ENCODE measurements around the gene RIMBP2.

RIMBP2 gene

DNA sequence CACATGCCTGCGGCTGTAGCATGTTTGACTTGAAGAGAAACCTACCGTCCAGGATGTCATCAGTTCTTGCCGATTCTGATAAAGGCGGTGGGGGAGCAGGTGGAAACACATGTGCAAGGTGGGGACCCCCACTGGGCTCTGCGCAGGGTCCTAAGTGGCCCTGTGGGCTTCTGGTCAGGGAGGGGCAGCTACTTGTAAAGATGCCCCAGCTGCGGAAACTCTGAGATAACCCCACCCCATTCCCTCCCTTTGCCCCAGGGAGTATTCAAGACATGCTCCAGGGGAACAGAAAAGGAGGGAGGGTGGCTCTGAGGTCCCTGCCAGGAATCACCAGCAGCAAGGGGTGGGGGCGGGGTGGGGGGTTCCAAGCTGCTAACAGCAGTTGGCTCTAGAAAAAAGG, 310.8 kb downstream of the RIMBP2 start:
- Histone ChIP-seq H3K27ac (ENCODE audit: low read length) (no peak overlapping the region), H3K4me2 (ENCODE audit: low read length) (no peak overlapping the region), H3K4me1 (ENCODE audit: low read length) (no peaks in the 10 kb centered on the region), H3K27me3 (ENCODE audit: low read depth, low read length) (no peaks in the 10 kb centered on the region), H4K20me1 (ENCODE audit: insufficient read depth, low read length) (no peaks in the 10 kb centered on the region), H3K4me3 (ENCODE audit: low read length) (no peak overlapping the region), H3K36me3 (replicated peaks; ENCODE audit: low read depth, low read length) (no peaks in the 10 kb centered on the region), H3K9me3 (ENCODE audit: insufficient read depth, low read length) (no peaks in the 10 kb centered on the region), H2AFZ (ENCODE audit: low read depth, low read length) (no peak overlapping the region), H3K79me2 (ENCODE audit: low read length) (no peaks in the 10 kb centered on the region), H3K9ac (ENCODE audit: low read length) (no peak overlapping the region)
- no peak for TF ChIP-seq EZH2phosphoT487 (IDR thresholded peaks at IDR 0.05; ENCODE audit: low read depth)
- TF ChIP-seq, protein P1, sequence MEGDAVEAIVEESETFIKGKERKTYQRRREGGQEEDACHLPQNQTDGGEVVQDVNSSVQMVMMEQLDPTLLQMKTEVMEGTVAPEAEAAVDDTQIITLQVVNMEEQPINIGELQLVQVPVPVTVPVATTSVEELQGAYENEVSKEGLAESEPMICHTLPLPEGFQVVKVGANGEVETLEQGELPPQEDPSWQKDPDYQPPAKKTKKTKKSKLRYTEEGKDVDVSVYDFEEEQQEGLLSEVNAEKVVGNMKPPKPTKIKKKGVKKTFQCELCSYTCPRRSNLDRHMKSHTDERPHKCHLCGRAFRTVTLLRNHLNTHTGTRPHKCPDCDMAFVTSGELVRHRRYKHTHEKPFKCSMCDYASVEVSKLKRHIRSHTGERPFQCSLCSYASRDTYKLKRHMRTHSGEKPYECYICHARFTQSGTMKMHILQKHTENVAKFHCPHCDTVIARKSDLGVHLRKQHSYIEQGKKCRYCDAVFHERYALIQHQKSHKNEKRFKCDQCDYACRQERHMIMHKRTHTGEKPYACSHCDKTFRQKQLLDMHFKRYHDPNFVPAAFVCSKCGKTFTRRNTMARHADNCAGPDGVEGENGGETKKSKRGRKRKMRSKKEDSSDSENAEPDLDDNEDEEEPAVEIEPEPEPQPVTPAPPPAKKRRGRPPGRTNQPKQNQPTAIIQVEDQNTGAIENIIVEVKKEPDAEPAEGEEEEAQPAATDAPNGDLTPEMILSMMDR (IDR thresholded peaks at IDR 0.05; ENCODE audit: low read depth, low read length): no peak

DNA sequence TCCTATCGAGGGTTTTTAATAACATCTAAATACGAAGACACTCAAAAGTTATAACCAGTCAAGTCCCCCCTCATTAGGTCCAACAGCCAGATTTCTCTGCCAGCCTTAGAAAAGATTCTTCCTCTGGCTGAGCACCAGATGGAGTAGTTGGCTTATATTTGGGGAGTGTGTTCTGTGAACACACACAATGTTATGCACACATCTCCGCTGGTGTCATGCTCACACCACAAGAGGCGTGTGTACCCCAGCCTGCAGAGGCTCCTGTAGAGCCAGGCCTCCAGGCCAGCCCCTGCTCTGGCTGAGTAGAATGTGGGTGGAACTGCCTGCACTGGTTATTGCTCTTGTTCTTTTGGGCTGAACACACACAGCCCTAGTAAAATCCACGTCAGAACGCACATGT, 314.4 kb downstream of the RIMBP2 start:
- Histone ChIP-seq H3K36me3 (replicated peaks; ENCODE audit: low read depth, low read length) (no peaks in the 10 kb centered on the region), H3K27ac (ENCODE audit: low read length) (no peak overlapping the region), H3K79me2 (ENCODE audit: low read length) (no peaks in the 10 kb centered on the region), H3K27me3 (ENCODE audit: low read depth, low read length) (no peaks in the 10 kb centered on the region), H3K4me3 (ENCODE audit: low read length) (no peak overlapping the region), H3K9me3 (ENCODE audit: insufficient read depth, low read length) (no peaks in the 10 kb centered on the region), H4K20me1 (ENCODE audit: insufficient read depth, low read length) (no peaks in the 10 kb centered on the region), H2AFZ (ENCODE audit: low read depth, low read length) (no peak overlapping the region), H3K4me1 (ENCODE audit: low read length) (no peaks in the 10 kb centered on the region), H3K4me2 (ENCODE audit: low read length) (no peak overlapping the region), H3K9ac (ENCODE audit: low read length) (no peak overlapping the region)
- TF ChIP-seq EZH2phosphoT487 (IDR thresholded peaks at IDR 0.05; ENCODE audit: low read depth): no peak
- TF ChIP-seq, protein P1 (IDR thresholded peaks at IDR 0.05; ENCODE audit: low read depth, low read length): no peak

DNA sequence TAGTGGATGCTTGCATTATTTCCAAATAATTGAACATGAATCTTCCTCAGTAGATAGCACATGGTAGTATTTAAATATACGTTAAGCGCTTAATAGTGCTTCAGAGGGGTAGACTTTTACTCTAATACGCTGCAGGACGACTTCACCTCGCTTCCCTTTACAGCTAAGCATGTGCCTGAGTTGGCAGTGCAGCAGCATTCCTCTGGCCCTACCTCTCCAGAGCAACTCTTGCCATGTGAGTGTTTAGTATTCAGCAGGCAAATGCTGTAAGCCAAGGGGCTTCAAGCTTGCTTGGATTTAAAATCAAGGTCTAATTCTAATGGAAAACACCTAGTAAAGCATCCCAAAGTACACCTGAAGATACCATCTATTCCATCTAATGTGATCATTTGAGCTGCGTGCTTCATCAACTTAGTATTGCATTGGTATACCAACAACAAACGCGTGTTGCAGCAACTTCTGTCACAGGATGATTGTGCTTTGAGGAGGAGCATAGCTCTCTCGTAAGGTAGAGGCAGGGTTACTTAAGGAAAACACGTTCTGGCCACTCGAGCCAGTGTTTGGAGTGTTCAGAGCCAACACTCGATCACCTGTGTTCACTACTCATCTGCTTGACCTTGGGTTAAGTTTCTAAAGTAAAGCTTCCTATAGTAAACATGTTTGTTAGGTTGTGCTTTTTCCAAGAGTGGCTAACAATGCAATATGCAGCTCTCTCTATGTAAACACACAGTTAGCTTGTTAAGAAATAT, 317.8 kb downstream of the RIMBP2 start:
- no peaks in the 10 kb centered on the region for H3K27me3 ChIP-seq (ENCODE audit: low read depth, low read length)
- H4K20me1 ChIP-seq (ENCODE audit: insufficient read depth, low read length): no peaks in the 10 kb centered on the region
- no peaks in the 10 kb centered on the region for H3K4me1 ChIP-seq (ENCODE audit: low read length)
- no peak overlapping the region for H2AFZ ChIP-seq (ENCODE audit: low read depth, low read length)
- H3K79me2 ChIP-seq (ENCODE audit: low read length): no peaks in the 10 kb centered on the region
- H3K9ac ChIP-seq (ENCODE audit: low read length): no peak overlapping the region
- no peaks in the 10 kb centered on the region for H3K9me3 ChIP-seq (ENCODE audit: insufficient read depth, low read length)
- H3K4me3 ChIP-seq (ENCODE audit: low read length): no peak overlapping the region
- no peak for TF ChIP-seq EZH2phosphoT487 (IDR thresholded peaks at IDR 0.05; ENCODE audit: low read depth)
- TF ChIP-seq, protein P1 (IDR thresholded peaks at IDR 0.05; ENCODE audit: low read depth, low read length): no peak
- H3K36me3 ChIP-seq (replicated peaks; ENCODE audit: low read depth, low read length): no peaks in the 10 kb centered on the region
- H3K4me2 ChIP-seq (ENCODE audit: low read length): no peak overlapping the region
- no peak overlapping the region for H3K27ac ChIP-seq (ENCODE audit: low read length)

DNA sequence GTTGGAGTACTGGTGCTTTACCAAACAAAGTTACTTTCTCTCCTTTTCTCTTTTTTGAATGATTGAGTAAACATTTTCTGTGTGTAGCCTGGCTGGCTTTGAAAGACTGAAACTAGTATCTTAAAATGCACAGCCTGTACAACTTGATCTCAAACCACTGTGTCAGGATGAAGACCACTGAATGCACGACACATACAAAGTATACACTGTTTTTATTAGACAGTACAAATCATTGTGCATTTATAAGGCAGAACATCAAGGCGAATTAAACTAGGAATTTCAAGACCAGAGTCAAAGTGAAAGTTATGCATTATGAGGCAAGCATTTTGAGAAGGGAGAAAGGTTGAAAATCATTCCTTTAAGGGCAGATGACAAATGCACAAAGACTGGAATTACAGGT, 319.4 kb downstream of the RIMBP2 start:
- Histone ChIP-seq H3K36me3 (replicated peaks; ENCODE audit: low read depth, low read length) (no peaks in the 10 kb centered on the region), H3K4me3 (ENCODE audit: low read length) (no peak overlapping the region), H4K20me1 (ENCODE audit: insufficient read depth, low read length) (no peaks in the 10 kb centered on the region), H3K4me1 (ENCODE audit: low read length) (no peaks in the 10 kb centered on the region), H3K9me3 (ENCODE audit: insufficient read depth, low read length) (no peaks in the 10 kb centered on the region), H3K9ac (ENCODE audit: low read length) (no peak overlapping the region), H3K4me2 (ENCODE audit: low read length) (no peak overlapping the region), H2AFZ (ENCODE audit: low read depth, low read length) (no peak overlapping the region), H3K27me3 (ENCODE audit: low read depth, low read length) (no peaks in the 10 kb centered on the region), H3K79me2 (ENCODE audit: low read length) (no peaks in the 10 kb centered on the region), H3K27ac (ENCODE audit: low read length) (no peak overlapping the region)
- TF ChIP-seq, protein P1 (IDR thresholded peaks at IDR 0.05; ENCODE audit: low read depth, low read length): no peak
- no peak for TF ChIP-seq EZH2phosphoT487 (IDR thresholded peaks at IDR 0.05; ENCODE audit: low read depth)

Data from OCI-LY3 (cell line).